Liver (tissue), 3 donors: ENCODE results near the gene MASP2.

Source experiments
- ATF3 ChIP-seq: IDR thresholded peaks from 2 replicates; pipeline ENCODE4 v1.6.1; 2016; ENCODE audit warnings: antibody characterized with exemption
- EGR1 ChIP-seq, 2 donors: IDR thresholded peaks; 2 replicates each; pipeline ENCODE4 v1.6.1; 2016 to 2018; ENCODE audit warnings: antibody characterized with exemption in 2 of 2, low read depth in 2 of 2
- GABPA ChIP-seq, 2 donors: IDR thresholded peaks in 1 of 2; conservative IDR thresholded peaks in 1 of 2; 2 replicates each; pipeline ENCODE4 v1.6.1; 2016; ENCODE audit warnings: antibody characterized with exemption in 2 of 2, mild to moderate bottlenecking in 1 of 2, moderate library complexity in 1 of 2
- REST ChIP-seq: IDR thresholded peaks from 2 replicates; pipeline ENCODE4 v1.6.1; 2016; ENCODE audit warnings: antibody characterized with exemption, mild to moderate bottlenecking
- TAF1 ChIP-seq: conservative IDR thresholded peaks from 2 replicates; pipeline ENCODE4 v1.6.1; 2016; ENCODE audit warnings: antibody characterized with exemption, mild to moderate bottlenecking
- TF ChIP-seq, protein P1 (sequence below): IDR thresholded peaks from 2 replicates; pipeline ENCODE4 v1.6.1; 2016; ENCODE audit warnings: antibody characterized with exemption
- TF ChIP-seq, protein P2 (sequence below): fragments of 150-350 bp; IDR thresholded peaks from 2 replicates; pipeline ENCODE4 v1.5.1; 2017; ENCODE audit warnings: improper control_type of control experiment, low read depth, low read length; ENCODE audit not compliant: missing input control
- donor health status: healthy.
- donor health status: healthy.

GRCh38 chr1:11026903-11027302, 20.1 kb downstream of the MASP2 start:
- TF ChIP-seq REST (no peak), ATF3 (no peak), TAF1 (no peak), EGR1 (IDR thresholded peaks at IDR 0.05; ENCODE audit: low read depth in 2 of 2) (no peak), GABPA (IDR thresholded peaks at IDR 0.05 in 1 of 2, conservative IDR thresholded peaks at IDR 0.05 in 1 of 2) (no peak)
- TF ChIP-seq, protein P1, sequence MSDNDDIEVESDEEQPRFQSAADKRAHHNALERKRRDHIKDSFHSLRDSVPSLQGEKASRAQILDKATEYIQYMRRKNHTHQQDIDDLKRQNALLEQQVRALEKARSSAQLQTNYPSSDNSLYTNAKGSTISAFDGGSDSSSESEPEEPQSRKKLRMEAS, result no peak
- TF ChIP-seq, protein P2, sequence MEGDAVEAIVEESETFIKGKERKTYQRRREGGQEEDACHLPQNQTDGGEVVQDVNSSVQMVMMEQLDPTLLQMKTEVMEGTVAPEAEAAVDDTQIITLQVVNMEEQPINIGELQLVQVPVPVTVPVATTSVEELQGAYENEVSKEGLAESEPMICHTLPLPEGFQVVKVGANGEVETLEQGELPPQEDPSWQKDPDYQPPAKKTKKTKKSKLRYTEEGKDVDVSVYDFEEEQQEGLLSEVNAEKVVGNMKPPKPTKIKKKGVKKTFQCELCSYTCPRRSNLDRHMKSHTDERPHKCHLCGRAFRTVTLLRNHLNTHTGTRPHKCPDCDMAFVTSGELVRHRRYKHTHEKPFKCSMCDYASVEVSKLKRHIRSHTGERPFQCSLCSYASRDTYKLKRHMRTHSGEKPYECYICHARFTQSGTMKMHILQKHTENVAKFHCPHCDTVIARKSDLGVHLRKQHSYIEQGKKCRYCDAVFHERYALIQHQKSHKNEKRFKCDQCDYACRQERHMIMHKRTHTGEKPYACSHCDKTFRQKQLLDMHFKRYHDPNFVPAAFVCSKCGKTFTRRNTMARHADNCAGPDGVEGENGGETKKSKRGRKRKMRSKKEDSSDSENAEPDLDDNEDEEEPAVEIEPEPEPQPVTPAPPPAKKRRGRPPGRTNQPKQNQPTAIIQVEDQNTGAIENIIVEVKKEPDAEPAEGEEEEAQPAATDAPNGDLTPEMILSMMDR, result no peak
